ENCODE data around the gene RIPK3.

RIPK3 gene

GRCh38 chr14:24366721-24367513, 27.1 kb upstream of the RIPK3 start:
- TF ChIP-seq CTCF (IDR thresholded peaks at IDR 0.05; ENCODE audit: control extremely low read depth, extremely low read depth, low read depth, missing control alignments): no peak
- DNase-seq (ENCODE audit: extremely low spot score): peak; percentile 91
- CTCF ChIA-PET: interaction anchor here (1.0 to 2.3 kb wide), 14 partner anchors 10 to 70 kb away, joined by 3 to 53 read pairs (median 6); partner anchors contain the start of genes CBLN3, CIDEB, KHNYN and RIPK3
- POLR2A ChIA-PET: interaction anchor here (1.0 kb wide), 1 partner anchor 9 kb away, joined by 3 read pairs; no protein-coding TSS in a partner anchor

- DNase-seq (ENCODE audit: extremely low spot score): no peak
- CTCF ChIA-PET: interaction anchor here (1.0 to 2.3 kb wide), 15 partner anchors 9 to 71 kb away, joined by 3 to 53 read pairs (median 6); partner anchors contain the start of genes CBLN3, CIDEB, KHNYN and RIPK3
- no peak for TF ChIP-seq CTCF (IDR thresholded peaks at IDR 0.05; ENCODE audit: control extremely low read depth, extremely low read depth, low read depth, missing control alignments)
- POLR2A ChIA-PET: interaction anchor here (1.0 kb wide), 1 partner anchor 8 kb away, joined by 3 read pairs; no protein-coding TSS in a partner anchor
Observed at GRCh38 chr14:24366413-24366720, 26.6 kb upstream of the RIPK3 start.

GRCh38 chr14:24365600-24366412, 26.0 kb upstream of the RIPK3 start:
- ChIA-PET CTCF (interaction anchor here (0.7 to 2.3 kb wide), 20 partner anchors 9 to 73 kb away, joined by 3 to 53 read pairs (median 4); partner anchors contain the start of genes CBLN3, CIDEB, DHRS1 and KHNYN), POLR2A (interaction anchor here (1.0 kb wide), 1 partner anchor 8 kb away, joined by 3 read pairs; no protein-coding TSS in a partner anchor)
- peak; percentile 67 for TF ChIP-seq CTCF (IDR thresholded peaks at IDR 0.05; ENCODE audit: control extremely low read depth, extremely low read depth, low read depth, missing control alignments)
- peak; percentile 71 for DNase-seq (ENCODE audit: extremely low spot score)

- CTCF ChIA-PET: interaction anchor here (0.7 to 2.3 kb wide), 11 partner anchors 14 to 72 kb away, joined by 3 to 53 read pairs (median 6); partner anchors contain the start of genes CBLN3, CIDEB, DHRS1 and KHNYN
Observed at GRCh38 chr14:24364841-24365240, 25.1 kb upstream of the RIPK3 start.

GRCh38 chr14:24363401-24363800, 23.6 kb upstream of the RIPK3 start:
- no peak for DNase-seq (ENCODE audit: extremely low spot score)
- CTCF ChIA-PET: interaction anchor here (1.2 to 5.8 kb wide), 5 partner anchors 15 to 73 kb away, joined by 4 to 31 read pairs (median 12); no protein-coding TSS in a partner anchor
- TF ChIP-seq CTCF (IDR thresholded peaks at IDR 0.05; ENCODE audit: control extremely low read depth, extremely low read depth, low read depth, missing control alignments): no peak
- POLR2A ChIA-PET: no interaction called here

More at GRCh38 chr14:24364841-24365240, 25.1 kb upstream of the RIPK3 start:
- POLR2A ChIA-PET: no interaction called here
- no peak for DNase-seq (ENCODE audit: extremely low spot score)
- no peak for TF ChIP-seq CTCF (IDR thresholded peaks at IDR 0.05; ENCODE audit: control extremely low read depth, extremely low read depth, low read depth, missing control alignments)

Data from GM10248 (cell line).